ENCODE results near the gene DLG1. TPM values are rescaled to one million over a fixed set of nuclear protein-coding genes. Genes with fewer than 3 reads are reported as not detected.

DLG1 gene
- total and polyA plus RNA-seq, 2 donors (not counting 1 experiment from before 2014, with no cell fraction given), result 47.7 to 53.0 TPM

GRCh38 chr3:197103766-197104165 lies 194.6 kb downstream of the DLG1 start:
- no peak for TF ChIP-seq EZH2 (IDR thresholded peaks at IDR 0.05; ENCODE audit: low read length, missing control alignments)
- TF ChIP-seq CTCF (conservative IDR thresholded peaks at IDR 0.05 in 1 of 2, IDR thresholded peaks at IDR 0.05 in 1 of 2; ENCODE audit: low read depth in 1 of 2, low read length in 2 of 2), result no peak
- H3K27me3 ChIP-seq (ENCODE audit: control insufficient read depth, insufficient read depth, low read length), result no peaks in the 10 kb centered on the region
- no peaks in the 10 kb centered on the region for H3K4me1 ChIP-seq (ENCODE audit: control insufficient read depth, extremely low read depth, insufficient read depth, low read length)
- H3K36me3 ChIP-seq (ENCODE audit: control insufficient read depth, insufficient read depth, low read length), result no peaks in the 10 kb centered on the region
- H3K9me3 ChIP-seq (ENCODE audit: control insufficient read depth, insufficient read depth, low read depth, low read length), result no peaks in the 10 kb centered on the region
- no peak overlapping the region for H3K27ac ChIP-seq (ENCODE audit: insufficient read depth, low read length)
- H4K20me1 ChIP-seq (ENCODE audit: control insufficient read depth, extremely low read depth, insufficient read depth, low read length), result no peaks in the 10 kb centered on the region
- H3K4me2 ChIP-seq (ENCODE audit: extremely low read depth, insufficient read depth, low read length), result no peak overlapping the region
- DNase-seq (ENCODE audit: low read depth in 2 of 2), result peak in 1 of 2 donors; percentile 60
- H3K79me2 ChIP-seq (ENCODE audit: control insufficient read depth, insufficient read depth, low read length), result no peaks in the 10 kb centered on the region
- no peak overlapping the region for H3K4me3 ChIP-seq (replicated peaks in 1 of 4; ENCODE audit: control extremely low read depth in 1 of 4, insufficient read depth in 1 of 4, low read depth in 3 of 4, low read length in 4 of 4)
- H2AFZ ChIP-seq (ENCODE audit: low read length), result no peak overlapping the region
- no peak overlapping the region for H3K9ac ChIP-seq (ENCODE audit: insufficient read depth, low read length)

- H3K4me1 ChIP-seq (ENCODE audit: control insufficient read depth, extremely low read depth, insufficient read depth, low read length), result no peaks in the 10 kb centered on the region
- no peaks in the 10 kb centered on the region for H4K20me1 ChIP-seq (ENCODE audit: control insufficient read depth, extremely low read depth, insufficient read depth, low read length)
- H3K36me3 ChIP-seq (ENCODE audit: control insufficient read depth, insufficient read depth, low read length), result no peaks in the 10 kb centered on the region
- no peak overlapping the region for H3K4me3 ChIP-seq (replicated peaks in 1 of 4; ENCODE audit: control extremely low read depth in 1 of 4, insufficient read depth in 1 of 4, low read depth in 3 of 4, low read length in 4 of 4)
- no peak overlapping the region for H3K9ac ChIP-seq (ENCODE audit: insufficient read depth, low read length)
- no peaks in the 10 kb centered on the region for H3K27me3 ChIP-seq (ENCODE audit: control insufficient read depth, insufficient read depth, low read length)
- H2AFZ ChIP-seq (ENCODE audit: low read length), result no peak overlapping the region
- no peak overlapping the region for H3K27ac ChIP-seq (ENCODE audit: insufficient read depth, low read length)
- no peak for TF ChIP-seq CTCF (conservative IDR thresholded peaks at IDR 0.05 in 1 of 2, IDR thresholded peaks at IDR 0.05 in 1 of 2; ENCODE audit: low read depth in 1 of 2, low read length in 2 of 2)
- TF ChIP-seq EZH2 (IDR thresholded peaks at IDR 0.05; ENCODE audit: low read length, missing control alignments), result no peak
- no peaks in the 10 kb centered on the region for H3K9me3 ChIP-seq (ENCODE audit: control insufficient read depth, insufficient read depth, low read depth, low read length)
- no peak for DNase-seq (ENCODE audit: low read depth in 2 of 2)
- no peak overlapping the region for H3K4me2 ChIP-seq (ENCODE audit: extremely low read depth, insufficient read depth, low read length)
- H3K79me2 ChIP-seq (ENCODE audit: control insufficient read depth, insufficient read depth, low read length), result no peaks in the 10 kb centered on the region
Observed at GRCh38 chr3:197093871-197094270, 204.5 kb downstream of the DLG1 start.

- H3K4me1 ChIP-seq (ENCODE audit: control insufficient read depth, extremely low read depth, insufficient read depth, low read length), result no peaks in the 10 kb centered on the region
- H3K4me2 ChIP-seq (ENCODE audit: extremely low read depth, insufficient read depth, low read length), result no peak overlapping the region
- no peak for TF ChIP-seq CTCF (conservative IDR thresholded peaks at IDR 0.05 in 1 of 2, IDR thresholded peaks at IDR 0.05 in 1 of 2; ENCODE audit: low read depth in 1 of 2, low read length in 2 of 2)
- TF ChIP-seq EZH2 (IDR thresholded peaks at IDR 0.05; ENCODE audit: low read length, missing control alignments), result no peak
- no peaks in the 10 kb centered on the region for H3K79me2 ChIP-seq (ENCODE audit: control insufficient read depth, insufficient read depth, low read length)
- DNase-seq (ENCODE audit: low read depth in 2 of 2), result no peak
- no peaks in the 10 kb centered on the region for H3K27me3 ChIP-seq (ENCODE audit: control insufficient read depth, insufficient read depth, low read length)
- H3K27ac ChIP-seq (ENCODE audit: insufficient read depth, low read length), result no peak overlapping the region
- no peak overlapping the region for H3K4me3 ChIP-seq (replicated peaks in 1 of 4; ENCODE audit: control extremely low read depth in 1 of 4, insufficient read depth in 1 of 4, low read depth in 3 of 4, low read length in 4 of 4)
- H3K9me3 ChIP-seq (ENCODE audit: control insufficient read depth, insufficient read depth, low read depth, low read length), result no peaks in the 10 kb centered on the region
- no peaks in the 10 kb centered on the region for H3K36me3 ChIP-seq (ENCODE audit: control insufficient read depth, insufficient read depth, low read length)
- H4K20me1 ChIP-seq (ENCODE audit: control insufficient read depth, extremely low read depth, insufficient read depth, low read length), result no peaks in the 10 kb centered on the region
- no peak overlapping the region for H2AFZ ChIP-seq (ENCODE audit: low read length)
- no peak overlapping the region for H3K9ac ChIP-seq (ENCODE audit: insufficient read depth, low read length)
Observed at GRCh38 chr3:197088370-197088769, 210.0 kb downstream of the DLG1 start.

Measured in fibroblast of lung (primary cell).